GM21723 (cell line): ENCODE data around the gene RGS11.

ENCODE experiments used
- ATAC-seq: cut with Tn5 transposase; IDR thresholded peaks from one replicate; pipeline ENCODE4 v1.9.1; 2021; ENCODE audit warnings: mild to moderate bottlenecking, moderate library complexity; ENCODE audit not compliant: unreplicated experiment

RGS11 gene

GRCh38 chr16:296806-297510 lies 21.2 kb upstream of the RGS11 start:
- no peak for ATAC-seq

- no peak for ATAC-seq
Observed at GRCh38 chr16:296276-296675, 20.5 kb upstream of the RGS11 start.

- ATAC-seq = no peak
Observed at GRCh38 chr16:293043-293775, 17.5 kb upstream of the RGS11 start.

GRCh38 chr16:291539-291938 lies 15.8 kb upstream of the RGS11 start:
- no peak for ATAC-seq

GRCh38 chr16:290681-291405 lies 15.1 kb upstream of the RGS11 start:
- no peak for ATAC-seq

GRCh38 chr16:290015-290680 lies 14.4 kb upstream of the RGS11 start:
- ATAC-seq = no peak

GRCh38 chr16:289395-289997 lies 13.8 kb upstream of the RGS11 start:
- ATAC-seq = no peak

GRCh38 chr16:287981-288920 lies 12.5 kb upstream of the RGS11 start:
- ATAC-seq = no peak

GRCh38 chr16:287298-287811 lies 11.6 kb upstream of the RGS11 start:
- no peak for ATAC-seq

- ATAC-seq = no peak
Observed at GRCh38 chr16:286491-287297, 10.9 kb upstream of the RGS11 start.

- ATAC-seq = no peak
Observed at GRCh38 chr16:285146-286055, 9.7 kb upstream of the RGS11 start.

- no peak for ATAC-seq
Observed at GRCh38 chr16:284204-285120, 8.7 kb upstream of the RGS11 start.

GRCh38 chr16:283033-283805 lies 7.5 kb upstream of the RGS11 start, which contains the start of gene PDIA2:
TSS of gene PDIA2 (plus strand) at chr16:283164. CDS start at chr16:283170, 6 bp downstream.
- no peak for ATAC-seq

GRCh38 chr16:282491-282890 lies 6.7 kb upstream of the RGS11 start:
- no peak for ATAC-seq

- ATAC-seq = no peak
Observed at GRCh38 chr16:281660-282255, 6.0 kb upstream of the RGS11 start.
